ENCODE measurements around the gene TMEM165.

TMEM165 gene

DNA sequence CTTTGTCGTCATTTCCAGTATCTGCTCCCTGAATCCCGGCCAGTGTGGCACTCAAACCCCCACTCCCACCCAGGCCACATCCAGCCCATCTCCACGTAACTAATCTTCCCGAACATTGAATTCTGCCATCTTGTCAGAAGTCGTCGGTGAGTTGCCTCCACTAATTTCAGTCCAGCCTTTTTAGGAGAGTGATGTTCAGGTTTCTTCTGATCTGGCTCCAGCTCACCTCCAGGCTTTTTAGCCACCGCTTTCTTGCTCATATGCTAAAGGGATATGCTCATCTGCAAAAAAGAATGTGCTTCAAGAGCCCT is 1.3 kb downstream of the TMEM165 start:
- peak overlapping the region; percentile 87 for H3K9ac ChIP-seq (ENCODE audit: low read length)
- H3K9me2 ChIP-seq (ENCODE audit: low read depth, low read length): no peaks in the 10 kb centered on the region
- no peak overlapping the region for H2AFZ ChIP-seq (ENCODE audit: low read length)
- TF ChIP-seq, protein P1, sequence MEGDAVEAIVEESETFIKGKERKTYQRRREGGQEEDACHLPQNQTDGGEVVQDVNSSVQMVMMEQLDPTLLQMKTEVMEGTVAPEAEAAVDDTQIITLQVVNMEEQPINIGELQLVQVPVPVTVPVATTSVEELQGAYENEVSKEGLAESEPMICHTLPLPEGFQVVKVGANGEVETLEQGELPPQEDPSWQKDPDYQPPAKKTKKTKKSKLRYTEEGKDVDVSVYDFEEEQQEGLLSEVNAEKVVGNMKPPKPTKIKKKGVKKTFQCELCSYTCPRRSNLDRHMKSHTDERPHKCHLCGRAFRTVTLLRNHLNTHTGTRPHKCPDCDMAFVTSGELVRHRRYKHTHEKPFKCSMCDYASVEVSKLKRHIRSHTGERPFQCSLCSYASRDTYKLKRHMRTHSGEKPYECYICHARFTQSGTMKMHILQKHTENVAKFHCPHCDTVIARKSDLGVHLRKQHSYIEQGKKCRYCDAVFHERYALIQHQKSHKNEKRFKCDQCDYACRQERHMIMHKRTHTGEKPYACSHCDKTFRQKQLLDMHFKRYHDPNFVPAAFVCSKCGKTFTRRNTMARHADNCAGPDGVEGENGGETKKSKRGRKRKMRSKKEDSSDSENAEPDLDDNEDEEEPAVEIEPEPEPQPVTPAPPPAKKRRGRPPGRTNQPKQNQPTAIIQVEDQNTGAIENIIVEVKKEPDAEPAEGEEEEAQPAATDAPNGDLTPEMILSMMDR (IDR thresholded peaks at IDR 0.05; ENCODE audit: low read length): no peak
- no peak for TF ChIP-seq EZH2 (IDR thresholded peaks at IDR 0.05; ENCODE audit: borderline replicate concordance, low read length)
- H3K36me3 ChIP-seq (ENCODE audit: insufficient read depth, low read length): peaks cover 36% of the 10 kb centered on the region
- peaks cover 51% of the 10 kb centered on the region for H3K79me2 ChIP-seq (ENCODE audit: insufficient read depth, low read length)
- H3K27me3 ChIP-seq (ENCODE audit: insufficient read depth, low read length): no peaks in the 10 kb centered on the region
- H3K4me3 ChIP-seq (ENCODE audit: low read depth, low read length, poor library complexity, severe bottlenecking): peak overlapping the region; percentile 92
- H3K9me3 ChIP-seq (ENCODE audit: low read length): no peaks in the 10 kb centered on the region
- H4K20me1 ChIP-seq (ENCODE audit: insufficient read depth, low read length): no peaks in the 10 kb centered on the region
- peaks cover 46% of the 10 kb centered on the region for H3K4me1 ChIP-seq (ENCODE audit: insufficient read depth, low read length, severe bottlenecking)
- H3K27ac ChIP-seq (ENCODE audit: low read depth, low read length, poor library complexity, severe bottlenecking): peak overlapping the region; percentile 64
- H3K4me2 ChIP-seq (ENCODE audit: low read length): peak overlapping the region; percentile 96
- H3F3A ChIP-seq (ENCODE audit: insufficient read depth, low read length): no peaks in the 10 kb centered on the region

DNA sequence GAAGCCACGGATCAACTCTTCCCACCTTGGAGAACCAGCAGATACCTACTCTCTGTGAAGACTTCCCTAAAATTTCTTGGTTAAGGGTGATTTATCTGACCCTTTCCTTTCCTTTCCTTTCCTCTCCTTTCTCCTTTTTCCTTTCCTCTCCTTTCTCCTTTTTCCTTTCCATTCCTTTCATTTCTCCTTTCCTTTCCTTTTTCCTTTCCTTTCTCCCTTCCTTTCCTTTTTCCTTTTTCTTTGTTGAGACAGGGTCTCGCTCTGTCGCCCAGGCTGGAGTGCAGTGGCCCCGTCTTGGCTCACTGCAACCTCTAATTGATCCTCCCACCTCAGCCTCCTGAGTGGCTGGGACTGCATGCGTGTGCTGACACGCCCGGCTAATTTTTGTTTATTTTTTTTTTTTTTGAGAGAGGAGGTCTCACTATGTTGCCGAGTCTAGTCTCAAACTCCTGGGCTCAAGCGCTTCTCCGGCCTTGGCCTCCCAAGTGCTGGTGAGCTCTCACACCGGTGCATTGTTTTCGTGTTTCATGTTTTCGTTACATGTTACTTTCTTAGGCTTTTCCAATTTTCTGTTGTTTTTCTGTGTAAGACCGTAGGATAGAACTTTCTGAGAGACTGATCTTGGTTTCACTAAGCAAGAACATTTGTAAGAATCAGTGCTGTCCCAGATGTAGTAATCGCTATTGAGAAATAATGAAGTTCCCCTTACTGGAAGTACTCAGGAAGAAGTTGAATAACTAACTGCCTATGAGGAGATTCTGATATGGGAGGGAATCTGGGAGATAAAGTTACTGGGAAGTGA is 2.0 kb downstream of the TMEM165 start:
- no peaks in the 10 kb centered on the region for H4K20me1 ChIP-seq (ENCODE audit: insufficient read depth, low read length)
- H3K4me2 ChIP-seq (ENCODE audit: low read length): peak overlapping the region; percentile 96
- no peaks in the 10 kb centered on the region for H3K27me3 ChIP-seq (ENCODE audit: insufficient read depth, low read length)
- H3F3A ChIP-seq (ENCODE audit: insufficient read depth, low read length): no peaks in the 10 kb centered on the region
- H3K9me2 ChIP-seq (ENCODE audit: low read depth, low read length): no peaks in the 10 kb centered on the region
- peak overlapping the region; percentile 87 for H3K9ac ChIP-seq (ENCODE audit: low read length)
- H3K4me3 ChIP-seq (ENCODE audit: low read depth, low read length, poor library complexity, severe bottlenecking): peak overlapping the region; percentile 92
- H2AFZ ChIP-seq (ENCODE audit: low read length): no peak overlapping the region
- H3K36me3 ChIP-seq (ENCODE audit: insufficient read depth, low read length): peaks cover 36% of the 10 kb centered on the region
- no peaks in the 10 kb centered on the region for H3K9me3 ChIP-seq (ENCODE audit: low read length)
- peaks cover 46% of the 10 kb centered on the region for H3K4me1 ChIP-seq (ENCODE audit: insufficient read depth, low read length, severe bottlenecking)
- TF ChIP-seq, protein P1 (IDR thresholded peaks at IDR 0.05; ENCODE audit: low read length): no peak
- TF ChIP-seq EZH2 (IDR thresholded peaks at IDR 0.05; ENCODE audit: borderline replicate concordance, low read length): no peak
- peaks cover 51% of the 10 kb centered on the region for H3K79me2 ChIP-seq (ENCODE audit: insufficient read depth, low read length)
- H3K27ac ChIP-seq (ENCODE audit: low read depth, low read length, poor library complexity, severe bottlenecking): peak overlapping the region; percentile 64

DNA sequence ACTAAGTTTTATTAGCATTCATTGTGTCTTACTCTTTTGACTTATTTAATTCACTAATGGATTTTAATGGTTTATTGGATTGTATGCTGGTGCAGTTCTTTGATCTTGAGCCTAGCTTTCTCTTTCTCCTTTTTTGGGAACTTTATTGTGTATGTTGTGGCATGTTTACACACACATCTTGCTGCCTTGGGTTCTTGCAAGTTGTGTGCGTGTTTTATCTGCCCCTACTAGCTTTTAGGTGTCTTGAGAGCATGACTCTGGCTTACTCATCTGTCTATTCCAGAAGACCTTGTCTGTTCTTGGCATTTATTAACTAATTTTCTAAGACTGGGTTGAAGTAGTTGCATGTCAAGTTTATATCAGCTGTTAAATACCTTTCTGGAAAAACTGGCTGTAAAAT is 2.7 kb downstream of the TMEM165 start:
- TF ChIP-seq, protein P1 (IDR thresholded peaks at IDR 0.05; ENCODE audit: low read length): no peak
- TF ChIP-seq EZH2 (IDR thresholded peaks at IDR 0.05; ENCODE audit: borderline replicate concordance, low read length): no peak
- peak overlapping the region; percentile 87 for H3K9ac ChIP-seq (ENCODE audit: low read length)

More for the DNA sequence above, 2.7 kb downstream of the TMEM165 start:
- H3K27ac ChIP-seq (ENCODE audit: low read depth, low read length, poor library complexity, severe bottlenecking): peak overlapping the region; percentile 64
- no peaks in the 10 kb centered on the region for H3K27me3 ChIP-seq (ENCODE audit: insufficient read depth, low read length)
- no peaks in the 10 kb centered on the region for H3K9me3 ChIP-seq (ENCODE audit: low read length)
- H3K4me2 ChIP-seq (ENCODE audit: low read length): peak overlapping the region; percentile 96
- H3K4me1 ChIP-seq (ENCODE audit: insufficient read depth, low read length, severe bottlenecking): peaks cover 45% of the 10 kb centered on the region
- no peak overlapping the region for H2AFZ ChIP-seq (ENCODE audit: low read length)
- peaks cover 42% of the 10 kb centered on the region for H3K36me3 ChIP-seq (ENCODE audit: insufficient read depth, low read length)
- no peaks in the 10 kb centered on the region for H4K20me1 ChIP-seq (ENCODE audit: insufficient read depth, low read length)
- H3K9me2 ChIP-seq (ENCODE audit: low read depth, low read length): no peaks in the 10 kb centered on the region
- peaks cover 56% of the 10 kb centered on the region for H3K79me2 ChIP-seq (ENCODE audit: insufficient read depth, low read length)
- H3F3A ChIP-seq (ENCODE audit: insufficient read depth, low read length): no peaks in the 10 kb centered on the region
- H3K4me3 ChIP-seq (ENCODE audit: low read depth, low read length, poor library complexity, severe bottlenecking): peak overlapping the region; percentile 92
